ENCODE results near the gene ADAMTS10.
"Not testable (repeated sequence)": the region's sequence is repeated elsewhere in the genome, so short reads cannot be mapped to it uniquely, and the experiment has no call there.

Gene ADAMTS10

GRCh38 chr19:8569066-8569771 is 41.3 kb downstream of the ADAMTS10 start:
- DNase-seq (ENCODE audit: low read depth, low spot score): peak; percentile 74
- H3K27ac ChIP-seq: no peak overlapping the region

- no peak overlapping the region for H3K27ac ChIP-seq
- no peak for DNase-seq (ENCODE audit: low read depth, low spot score)
Observed at GRCh38 chr19:8567522-8568172, 42.9 kb downstream of the ADAMTS10 start.

- no peak overlapping the region for H3K27ac ChIP-seq
- DNase-seq (ENCODE audit: low read depth, low spot score): no peak
Observed at GRCh38 chr19:8566855-8567254, 43.7 kb downstream of the ADAMTS10 start.

DNA sequence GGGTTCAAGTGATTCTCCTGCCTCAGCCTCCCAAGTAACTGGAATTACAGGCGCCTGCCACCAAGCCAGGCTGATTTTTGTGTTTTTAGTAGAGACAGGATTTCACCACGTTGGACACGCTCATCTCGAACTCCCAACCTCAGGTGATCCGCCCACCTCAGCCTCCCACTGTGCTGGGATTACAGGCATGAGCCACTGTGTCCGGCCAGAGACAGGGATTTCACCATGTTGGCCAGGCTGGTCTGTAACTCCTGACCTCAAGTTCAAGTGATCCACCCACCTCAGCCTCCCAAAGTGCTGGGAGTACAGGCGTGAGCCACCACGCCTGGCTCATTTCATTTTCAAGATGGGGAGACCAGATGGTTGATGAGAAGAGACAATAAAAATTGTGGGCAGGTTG is 45.6 kb downstream of the ADAMTS10 start:
- not testable (repeated sequence) for DNase-seq (ENCODE audit: low read depth, low spot score); H3K27ac ChIP-seq

- H3K27ac ChIP-seq: no peak overlapping the region
- no peak for DNase-seq (ENCODE audit: low read depth, low spot score)
Observed at GRCh38 chr19:8561075-8561764, 49.3 kb downstream of the ADAMTS10 start.

DNA sequence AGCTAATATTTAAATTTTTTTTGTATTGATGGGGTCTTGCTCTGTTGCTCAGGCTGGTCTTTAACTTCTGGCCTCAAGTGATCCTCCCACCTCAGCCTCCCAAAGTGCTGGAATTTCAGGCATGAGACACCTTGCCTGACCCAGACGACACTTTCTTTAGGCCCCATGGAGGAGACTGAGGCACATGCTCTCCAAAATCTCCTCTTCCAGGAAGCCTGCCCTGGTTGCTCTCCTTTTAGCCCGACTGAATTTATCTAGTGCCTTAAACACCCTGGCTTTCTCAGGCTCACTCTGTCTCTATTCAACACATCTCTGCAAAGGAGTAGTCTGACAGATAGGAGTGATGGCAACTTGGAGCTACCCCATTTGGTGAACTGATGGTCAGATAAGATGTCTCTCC is 52.2 kb downstream of the ADAMTS10 start:
- no peak overlapping the region for H3K27ac ChIP-seq
- no peak for DNase-seq (ENCODE audit: low read depth, low spot score)

DNA sequence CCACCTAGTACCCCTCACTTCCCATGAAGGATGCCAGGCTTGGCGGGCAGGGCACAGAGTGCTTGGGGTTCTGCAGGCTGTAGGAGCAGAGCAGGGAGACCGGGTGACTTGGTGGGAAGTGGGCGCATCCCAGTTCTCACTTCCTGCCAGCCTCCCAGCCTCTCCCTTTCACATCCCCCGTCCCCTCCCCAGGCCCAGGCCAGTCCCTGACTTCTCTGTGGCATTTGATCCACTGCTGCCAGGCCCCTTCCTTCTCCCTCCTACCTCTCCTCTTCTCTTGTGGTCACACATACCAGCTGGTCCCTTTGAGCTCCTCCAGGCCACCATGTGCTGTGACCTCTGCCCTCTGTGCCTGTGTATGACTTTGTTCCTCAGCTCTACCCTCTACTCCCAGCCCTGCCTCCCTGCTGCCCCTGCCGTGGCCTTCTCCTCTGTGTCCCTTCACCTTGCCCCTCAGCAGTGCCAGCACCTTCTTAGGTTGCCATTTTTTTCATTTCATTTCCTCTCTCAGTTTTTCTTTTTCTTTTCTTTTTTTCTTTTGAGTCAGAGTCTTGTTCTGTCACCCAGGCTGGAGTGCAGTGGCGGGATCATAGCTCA is 52.8 kb downstream of the ADAMTS10 start:
- H3K27ac ChIP-seq: no peak overlapping the region
- DNase-seq (ENCODE audit: low read depth, low spot score): no peak

DNA sequence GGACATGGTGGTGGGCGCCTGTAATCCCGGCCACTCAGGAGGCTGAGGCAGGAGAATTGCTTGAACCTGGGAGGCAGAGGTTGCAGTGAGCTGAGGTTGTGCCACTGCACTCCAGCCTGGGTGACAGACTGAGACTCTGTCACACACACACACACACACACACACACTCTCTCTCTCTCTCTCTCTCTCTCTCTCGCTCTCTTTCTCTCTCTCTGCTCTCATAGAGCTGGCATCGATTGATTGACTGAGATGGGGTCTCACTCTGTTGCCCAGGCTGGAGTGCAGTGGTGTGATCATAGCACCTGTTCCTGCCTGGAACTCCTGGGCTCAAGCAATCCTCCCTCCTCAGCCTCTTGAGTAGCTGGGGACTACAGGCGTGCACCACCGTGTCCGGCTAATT is 56.8 kb downstream of the ADAMTS10 start:
- not testable (repeated sequence) for DNase-seq (ENCODE audit: low read depth, low spot score); H3K27ac ChIP-seq

GRCh38 chr19:8552810-8553209 is 57.7 kb downstream of the ADAMTS10 start:
- no peak for DNase-seq (ENCODE audit: low read depth, low spot score)
- no peak overlapping the region for H3K27ac ChIP-seq

DNA sequence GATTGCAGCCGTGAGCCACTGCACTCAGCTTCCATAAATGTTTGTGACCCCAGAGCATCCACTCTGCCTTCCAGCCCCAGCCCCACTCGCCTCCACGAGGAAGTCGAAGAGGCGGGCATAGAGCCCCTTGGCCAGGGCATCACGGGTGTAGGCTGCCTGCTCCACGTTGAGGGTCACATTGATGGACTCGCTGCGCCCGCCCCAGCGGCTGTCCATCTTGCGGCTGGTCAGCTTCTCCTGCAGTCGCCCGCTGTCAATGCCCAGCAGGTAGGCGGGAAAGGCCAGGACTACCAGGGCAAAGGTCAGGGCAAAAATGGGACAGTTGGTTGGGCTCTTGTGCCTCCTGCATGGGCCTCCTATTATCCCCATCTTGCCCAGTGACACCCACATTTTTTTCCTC is 60.4 kb downstream of the ADAMTS10 start:
- no peak for DNase-seq (ENCODE audit: low read depth, low spot score)
- no peak overlapping the region for H3K27ac ChIP-seq

- DNase-seq (ENCODE audit: low read depth, low spot score): no peak
- H3K27ac ChIP-seq: no peak overlapping the region
Observed at GRCh38 chr19:8545743-8546142, 64.8 kb downstream of the ADAMTS10 start.

DNA sequence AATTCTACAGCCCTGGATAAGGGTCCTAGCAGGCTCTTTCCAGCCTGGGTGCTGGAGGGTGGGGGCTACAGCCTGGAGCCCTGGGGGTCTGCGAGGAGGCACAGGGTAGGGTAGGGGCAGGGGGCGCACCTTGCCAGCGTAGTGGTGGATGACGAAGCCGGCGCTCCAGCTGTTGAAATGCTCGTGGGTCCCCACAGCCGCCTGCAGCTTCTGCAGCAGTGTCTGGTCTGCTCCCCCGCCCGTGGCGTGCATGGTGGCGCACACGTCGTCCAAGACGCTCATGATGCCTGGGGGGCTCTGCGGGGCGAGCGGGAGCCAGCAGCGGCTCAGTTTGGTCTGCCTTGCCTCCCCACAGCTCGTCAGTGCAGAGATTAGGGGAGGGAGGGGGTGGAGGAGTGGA is 66.3 kb downstream of the ADAMTS10 start:
- DNase-seq (ENCODE audit: low read depth, low spot score): no peak
- H3K27ac ChIP-seq: no peak overlapping the region

- H3K27ac ChIP-seq: no peak overlapping the region
- no peak for DNase-seq (ENCODE audit: low read depth, low spot score)
Observed at GRCh38 chr19:8539621-8540149, 70.8 kb downstream of the ADAMTS10 start.

DNA sequence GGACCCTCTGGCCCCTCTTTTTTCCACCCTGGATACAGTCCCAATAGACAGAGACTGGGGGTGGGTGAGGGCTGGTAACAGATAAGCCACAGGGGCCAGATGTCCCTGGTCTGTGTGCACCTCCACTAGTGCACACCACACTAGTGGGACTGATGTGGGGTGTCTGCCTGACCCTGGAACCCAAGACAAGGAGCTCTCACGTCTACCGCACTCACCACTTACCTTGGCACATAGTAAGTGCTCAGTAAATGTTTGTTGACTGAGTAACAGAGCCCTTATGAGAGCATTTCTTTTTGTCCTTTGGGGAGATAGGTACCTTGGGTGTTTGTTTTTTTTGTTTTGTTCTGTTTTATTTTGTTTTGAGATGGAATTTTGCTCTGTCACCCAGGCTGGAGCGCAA is 73.4 kb downstream of the ADAMTS10 start:
- no peak overlapping the region for H3K27ac ChIP-seq

DNA sequence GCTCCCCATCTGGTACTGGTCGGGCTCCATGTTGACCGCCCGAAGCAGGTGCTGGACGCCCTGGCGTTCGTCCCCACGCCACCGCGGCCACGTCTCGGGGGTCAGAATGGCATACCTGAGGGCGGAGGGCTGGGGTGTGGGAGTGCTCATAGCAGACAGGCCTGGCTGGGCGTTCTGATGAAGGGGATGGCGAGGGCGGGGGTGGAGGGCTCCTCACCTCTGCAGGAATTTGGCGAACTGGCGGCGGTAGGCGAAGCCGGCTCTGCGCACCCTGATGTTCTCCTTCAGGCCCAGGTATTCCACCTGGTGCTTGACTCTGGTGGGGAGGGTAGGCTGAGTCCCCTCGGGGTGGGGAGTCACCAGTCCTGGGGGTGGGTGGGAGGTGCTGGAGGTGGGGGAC is 74.2 kb downstream of the ADAMTS10 start:
- no peak for DNase-seq (ENCODE audit: low read depth, low spot score)
- H3K27ac ChIP-seq: no peak overlapping the region

More for the DNA sequence above, 73.4 kb downstream of the ADAMTS10 start:
- no peak for DNase-seq (ENCODE audit: low read depth, low spot score)

GRCh38 chr19:8532225-8532624 is 78.3 kb downstream of the ADAMTS10 start:
- DNase-seq (ENCODE audit: low read depth, low spot score): no peak
- no peak overlapping the region for H3K27ac ChIP-seq

DNA sequence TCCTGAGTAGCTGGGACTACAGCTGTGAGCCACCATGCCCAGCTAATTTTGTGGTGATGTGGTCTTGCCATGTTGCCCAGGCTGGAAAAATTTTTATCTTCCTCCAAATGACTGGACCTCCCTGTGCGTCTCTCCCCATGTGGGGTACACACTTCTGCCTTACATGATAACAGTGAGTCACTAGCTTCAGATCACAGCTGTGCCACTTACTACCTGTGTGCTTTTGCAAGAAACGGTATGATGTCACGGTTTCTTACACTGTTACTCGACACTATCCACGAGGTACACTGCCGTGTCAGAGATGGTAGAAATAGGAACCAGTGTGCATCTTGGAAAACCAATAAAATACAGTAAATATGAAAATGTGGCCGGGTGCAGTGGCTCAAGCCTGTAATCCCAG is 79.0 kb downstream of the ADAMTS10 start:
- DNase-seq (ENCODE audit: low read depth, low spot score): no peak
- H3K27ac ChIP-seq: no peak overlapping the region

All from epithelial cell of prostate (primary cell).